GM21381 (cell line): ENCODE measurements around the gene VPS37C.

ENCODE experiments used
- ATAC-seq: cut with Tn5 transposase; IDR thresholded peaks from one replicate; pipeline ENCODE4 v1.9.1; 2021; ENCODE audit warnings: mild to moderate bottlenecking, moderate library complexity; ENCODE audit not compliant: unreplicated experiment

Gene VPS37C

DNA sequence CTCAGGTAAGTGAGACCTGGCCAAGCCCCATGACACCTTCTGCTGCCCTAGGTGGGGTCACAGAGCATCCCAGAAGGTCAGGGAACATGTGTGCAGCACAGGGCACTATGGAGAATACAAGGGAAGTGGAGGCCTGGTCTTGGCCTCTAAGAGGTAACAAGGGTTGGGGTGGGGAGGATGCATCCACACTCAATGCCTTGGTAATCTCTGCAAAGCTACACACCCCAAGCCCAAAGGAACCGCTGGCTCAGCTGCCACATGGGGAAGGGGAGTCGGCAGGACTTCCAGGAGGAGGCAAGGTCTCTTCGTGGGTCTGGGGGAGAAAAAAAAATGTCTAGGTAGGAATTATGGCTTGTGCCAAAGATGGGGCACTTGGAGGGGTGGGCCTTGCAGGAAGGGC, 41.7 kb downstream of the VPS37C start:
- no peak for ATAC-seq

DNA sequence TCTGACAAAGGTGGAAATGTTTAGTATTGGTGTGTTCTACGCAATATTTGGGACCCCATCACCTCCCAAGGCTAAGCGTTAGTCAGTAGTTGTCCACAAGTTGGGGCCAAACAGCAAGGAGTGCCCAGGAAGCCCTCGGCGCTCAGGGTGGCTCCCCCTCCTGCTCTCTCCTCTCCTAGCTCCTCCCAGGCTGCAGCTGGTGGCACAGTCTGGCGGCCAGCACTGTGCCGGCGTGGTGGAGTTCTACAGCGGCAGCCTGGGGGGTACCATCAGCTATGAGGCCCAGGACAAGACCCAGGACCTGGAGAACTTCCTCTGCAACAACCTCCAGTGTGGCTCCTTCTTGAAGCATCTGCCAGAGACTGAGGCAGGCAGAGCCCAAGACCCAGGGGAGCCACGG, 42.2 kb downstream of the VPS37C start:
- no peak for ATAC-seq

DNA sequence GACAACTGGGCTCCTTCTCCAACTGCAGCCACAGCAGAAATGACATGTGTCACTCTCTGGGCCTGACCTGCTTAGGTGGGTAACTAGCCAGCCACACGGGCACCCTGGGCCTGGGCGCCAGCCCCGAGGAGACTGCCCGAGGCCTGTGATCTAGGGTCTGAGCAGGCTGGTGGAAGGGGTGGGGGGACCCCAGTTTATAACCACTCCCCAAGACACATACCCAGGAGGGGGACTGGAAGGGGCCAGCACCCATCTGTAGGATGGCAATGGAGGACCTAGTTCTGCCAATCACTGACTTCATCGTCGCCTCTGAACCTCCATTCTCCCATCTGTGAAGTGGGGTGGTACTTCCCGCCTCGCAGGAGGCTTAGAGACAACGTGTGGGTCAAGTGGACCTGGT, 42.8 kb downstream of the VPS37C start:
- no peak for ATAC-seq

DNA sequence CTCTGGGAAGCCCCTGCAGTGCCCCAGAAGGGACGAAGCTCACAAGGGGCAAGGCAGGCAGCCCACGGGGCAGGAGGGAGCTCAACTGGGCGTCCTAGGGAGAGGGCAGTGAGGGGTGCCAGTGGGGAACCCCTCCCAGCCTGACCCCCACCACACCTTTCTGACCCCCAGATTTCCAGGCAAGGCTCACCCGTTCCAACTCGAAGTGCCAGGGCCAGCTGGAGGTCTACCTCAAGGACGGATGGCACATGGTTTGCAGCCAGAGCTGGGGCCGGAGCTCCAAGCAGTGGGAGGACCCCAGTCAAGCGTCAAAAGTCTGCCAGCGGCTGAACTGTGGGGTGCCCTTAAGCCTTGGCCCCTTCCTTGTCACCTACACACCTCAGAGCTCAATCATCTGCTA, 43.2 kb downstream of the VPS37C start:
- ATAC-seq: no peak

DNA sequence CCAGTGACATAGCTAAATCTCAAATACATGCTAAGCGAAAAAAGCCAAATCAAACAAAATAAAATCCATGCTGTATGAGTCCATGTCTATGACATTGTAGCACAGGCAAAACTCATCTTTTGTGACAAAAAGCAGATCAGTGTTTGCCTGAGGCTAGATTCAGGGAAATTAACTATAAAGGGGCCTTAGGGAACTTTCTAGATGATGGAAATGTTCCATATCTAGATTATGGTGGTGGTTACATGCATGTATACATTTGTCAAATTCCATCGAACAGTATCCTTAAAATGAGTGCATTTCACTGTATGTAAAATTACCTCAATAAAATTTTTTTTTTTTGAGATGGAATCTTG, 44.1 kb downstream of the VPS37C start:
- no peak for ATAC-seq

DNA sequence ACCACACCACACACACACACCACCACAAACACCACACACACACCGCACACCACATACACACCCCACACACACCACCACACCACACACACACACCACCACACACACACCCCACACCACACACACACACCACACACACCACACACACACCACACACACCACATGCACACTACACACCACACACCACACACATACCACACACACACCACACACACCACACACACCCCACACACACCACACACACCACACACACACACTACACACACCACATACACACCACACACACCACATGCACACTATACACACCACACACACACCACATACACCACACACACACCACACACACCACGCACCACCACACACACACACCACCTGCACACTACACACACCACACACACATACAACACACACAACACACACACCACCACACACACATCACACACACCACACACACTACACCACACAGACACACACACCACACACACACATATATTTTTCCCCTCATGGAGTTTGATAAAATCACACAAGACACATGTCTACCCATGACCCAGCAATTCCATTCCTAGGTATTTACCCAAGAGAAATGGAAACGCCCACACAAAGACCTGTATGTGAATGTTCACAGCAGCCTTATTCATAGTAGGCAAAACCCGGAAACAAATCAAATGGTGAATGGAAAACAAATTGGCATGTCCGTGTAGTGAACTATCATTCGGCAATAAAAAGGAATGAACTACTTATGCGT, 44.6 kb downstream of the VPS37C start:
- ATAC-seq: no peak

DNA sequence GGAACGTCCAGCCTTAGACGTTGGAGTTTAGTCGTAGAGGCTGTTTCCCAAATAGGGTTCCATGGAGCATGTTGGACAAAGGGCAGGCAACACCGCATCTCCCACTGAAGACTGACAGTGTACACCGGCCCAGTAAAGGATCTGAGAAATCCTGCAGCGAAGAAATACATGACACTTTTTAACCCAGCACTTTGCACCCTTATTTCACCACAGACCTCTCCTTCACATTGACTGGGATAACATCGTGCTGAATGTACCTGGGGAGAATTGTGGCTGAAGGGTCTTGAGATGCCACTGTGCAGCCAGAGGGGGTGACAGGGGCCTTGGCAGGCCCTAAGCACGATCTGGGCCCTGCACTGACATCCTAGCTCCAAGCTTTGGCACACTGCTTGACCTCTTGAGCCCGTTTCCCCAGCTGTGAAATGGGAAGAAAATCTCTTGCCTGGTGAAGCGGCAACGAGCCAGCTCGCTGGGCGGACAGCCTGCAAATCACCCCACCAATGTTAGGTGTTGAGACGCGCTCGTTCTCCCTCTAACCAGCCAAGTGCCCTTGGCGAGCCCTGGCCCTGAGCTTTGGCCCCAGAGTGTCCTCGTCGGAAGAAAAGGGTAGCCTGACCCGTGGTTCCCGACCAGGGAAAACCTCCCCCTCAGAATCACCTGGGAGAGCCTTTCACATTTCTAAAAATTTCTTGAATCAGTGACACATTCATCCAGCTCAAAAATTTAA, 45.6 kb downstream of the VPS37C start:
- ATAC-seq: no peak

DNA sequence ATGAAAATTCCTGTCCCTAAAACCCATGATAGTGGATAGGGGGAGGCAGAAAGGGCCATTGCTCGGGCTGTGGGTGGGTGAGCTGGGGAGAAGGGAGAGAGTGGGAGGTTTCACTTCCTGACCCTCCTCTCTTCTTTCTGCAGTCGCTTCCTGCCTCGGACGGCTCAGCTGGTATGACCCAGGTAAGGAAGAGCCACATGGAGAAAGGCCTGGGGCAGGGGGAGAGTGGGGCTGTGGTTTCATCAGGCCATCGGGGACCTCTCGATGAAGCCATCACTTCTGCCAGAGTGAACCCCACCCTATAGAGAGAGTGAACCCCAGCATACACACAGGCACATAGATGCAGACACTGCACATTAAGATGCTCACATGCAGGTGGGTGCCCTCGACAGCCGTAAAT, 46.3 kb downstream of the VPS37C start:
- ATAC-seq: no peak

DNA sequence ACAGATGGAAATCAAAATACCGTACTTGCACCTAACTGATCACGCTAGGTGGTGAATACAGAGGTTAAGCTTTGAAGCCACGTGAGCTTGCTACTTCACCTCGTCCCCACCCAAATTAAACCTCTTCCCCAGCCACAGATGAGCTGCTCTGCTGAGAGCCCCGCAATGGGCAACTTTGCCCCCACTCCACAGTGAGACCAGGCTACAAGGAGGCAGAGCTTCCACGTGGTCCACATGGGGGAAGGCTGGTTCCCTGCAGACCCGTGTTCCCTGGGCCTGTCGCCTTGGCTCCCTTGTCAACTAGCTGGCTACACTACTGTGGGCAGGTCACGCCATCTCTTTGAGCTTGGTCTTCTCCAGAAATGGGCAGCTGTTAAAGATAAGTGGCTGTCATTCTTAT, 48.0 kb downstream of the VPS37C start:
- ATAC-seq: no peak

DNA sequence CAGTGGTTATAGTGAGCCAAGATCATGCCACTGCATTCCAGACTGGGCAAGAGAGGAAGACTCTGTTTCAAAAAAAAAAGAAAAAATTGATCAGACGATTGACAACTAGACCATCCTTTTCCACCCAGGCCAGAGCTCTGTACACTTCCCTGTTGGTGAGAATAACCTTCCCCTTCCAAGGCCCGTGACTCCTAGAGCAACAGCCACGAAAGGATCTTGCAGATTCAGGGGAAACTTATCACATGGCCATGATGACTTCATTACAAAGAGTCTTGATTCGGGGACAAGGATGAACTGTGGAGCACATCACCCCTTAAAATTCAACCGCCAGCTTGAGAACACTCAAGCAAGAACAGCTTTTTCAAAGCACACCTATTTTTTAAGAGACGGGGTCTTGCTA, 48.7 kb downstream of the VPS37C start:
- no peak for ATAC-seq

DNA sequence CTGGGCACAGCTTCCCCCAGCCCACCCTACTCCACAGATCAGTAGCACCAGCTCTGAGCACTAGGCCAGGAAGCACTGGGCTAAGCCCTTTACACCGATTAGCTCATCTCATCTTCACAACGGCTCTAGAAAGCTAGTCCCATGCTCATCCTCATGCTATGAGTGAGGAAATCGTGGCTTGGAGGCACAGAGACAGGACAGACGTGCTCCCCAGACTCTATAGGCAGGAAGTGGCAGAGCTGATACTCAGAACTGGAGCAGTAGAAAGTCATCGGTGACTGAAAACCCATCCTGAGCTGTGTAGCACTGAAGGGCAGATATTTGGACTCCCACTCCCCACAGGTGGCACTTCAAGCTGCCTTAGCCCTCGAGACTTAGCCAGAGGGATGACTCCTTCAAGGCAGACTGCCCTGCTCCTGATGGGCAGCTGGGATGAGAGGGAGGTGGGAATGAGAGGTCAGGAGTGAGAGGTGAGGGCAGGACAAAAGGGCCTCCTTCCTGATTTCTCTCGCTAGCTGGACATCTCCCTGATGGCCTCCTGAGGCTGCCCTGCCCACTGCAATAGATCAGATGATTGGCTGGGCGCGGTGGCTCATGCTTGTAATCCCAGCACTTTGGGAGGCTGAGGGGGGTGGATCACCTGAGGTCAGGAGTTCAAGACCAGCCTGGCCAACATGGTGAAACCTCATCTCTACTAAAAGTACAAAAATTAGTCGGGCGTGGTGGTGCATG, 49.3 kb downstream of the VPS37C start:
- ATAC-seq: no peak

DNA sequence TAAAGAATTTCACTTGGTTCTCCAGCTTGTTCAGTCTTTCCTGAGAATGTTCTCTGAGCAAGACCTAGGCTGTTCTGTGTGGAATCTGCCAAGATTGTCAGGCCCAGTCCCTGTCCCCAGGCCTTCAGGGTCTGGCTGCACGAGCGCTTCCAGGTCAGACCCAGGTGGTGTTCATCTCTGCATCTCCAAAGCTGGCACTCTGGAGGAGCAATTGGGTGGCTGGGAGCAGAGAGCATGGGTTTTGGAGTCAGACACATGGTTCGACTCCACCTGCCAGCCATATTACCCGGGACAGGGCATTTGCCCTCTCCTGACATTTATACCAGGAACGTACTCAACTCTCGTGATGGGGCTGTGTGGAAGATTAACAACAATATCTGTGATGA, 50.2 kb downstream of the VPS37C start:
- no peak for ATAC-seq

DNA sequence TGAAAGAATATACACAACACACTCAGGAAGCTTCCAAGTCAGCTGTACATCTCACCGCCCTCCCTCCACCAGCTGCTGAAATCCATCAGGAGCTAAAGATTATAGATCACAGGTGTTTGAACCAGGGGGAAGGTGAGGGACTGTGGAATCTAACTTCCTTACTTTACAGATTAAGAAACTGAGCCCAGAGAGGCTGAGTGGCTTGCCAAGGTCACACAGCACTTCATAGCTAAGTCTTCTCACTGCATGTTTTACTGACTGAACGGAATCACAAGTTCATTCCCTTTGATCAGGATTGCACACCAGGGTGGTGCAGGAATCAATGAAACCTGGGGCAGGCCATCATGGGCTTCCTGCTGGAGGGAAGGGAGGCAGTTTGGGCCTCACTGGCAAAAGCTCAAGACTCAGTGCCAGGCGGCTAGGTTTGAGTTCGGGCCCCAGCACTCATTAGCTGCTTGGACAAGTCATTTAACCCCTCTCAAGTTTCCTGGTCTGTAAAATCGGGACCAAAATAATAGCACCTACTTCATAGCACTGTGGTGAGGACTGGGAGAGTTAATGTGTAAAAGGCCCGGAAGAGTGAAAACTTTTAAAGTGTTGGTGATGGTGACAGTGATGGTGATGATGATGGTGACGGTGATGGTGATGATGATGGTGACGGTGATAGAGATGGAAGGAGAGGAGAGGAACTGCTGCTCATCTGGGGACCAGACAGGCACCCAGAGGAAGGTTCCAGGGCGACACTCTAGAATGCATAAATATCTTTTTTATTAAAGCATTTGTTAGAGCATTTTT, 50.8 kb downstream of the VPS37C start:
- no peak for ATAC-seq

DNA sequence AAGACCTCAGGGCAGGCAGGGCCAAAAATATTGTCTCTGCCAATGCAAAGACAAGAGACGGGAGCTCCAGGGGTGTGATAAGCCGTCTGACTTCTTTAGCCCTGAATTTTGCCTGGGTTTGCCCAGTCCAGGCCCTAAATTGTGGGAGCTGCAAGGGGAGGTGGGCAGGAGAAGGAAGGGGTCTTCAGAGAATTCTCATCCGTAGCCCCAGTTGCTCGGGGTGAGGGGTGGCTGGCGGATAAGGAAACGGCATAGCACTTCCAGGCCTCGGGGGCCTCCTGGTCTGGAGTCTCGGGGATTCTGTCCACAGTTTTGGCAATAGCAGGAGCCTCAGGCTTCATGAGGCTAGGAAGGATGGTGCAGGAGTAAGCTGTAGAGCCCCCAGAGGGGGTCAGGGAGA, 51.6 kb downstream of the VPS37C start:
- no peak for ATAC-seq

DNA sequence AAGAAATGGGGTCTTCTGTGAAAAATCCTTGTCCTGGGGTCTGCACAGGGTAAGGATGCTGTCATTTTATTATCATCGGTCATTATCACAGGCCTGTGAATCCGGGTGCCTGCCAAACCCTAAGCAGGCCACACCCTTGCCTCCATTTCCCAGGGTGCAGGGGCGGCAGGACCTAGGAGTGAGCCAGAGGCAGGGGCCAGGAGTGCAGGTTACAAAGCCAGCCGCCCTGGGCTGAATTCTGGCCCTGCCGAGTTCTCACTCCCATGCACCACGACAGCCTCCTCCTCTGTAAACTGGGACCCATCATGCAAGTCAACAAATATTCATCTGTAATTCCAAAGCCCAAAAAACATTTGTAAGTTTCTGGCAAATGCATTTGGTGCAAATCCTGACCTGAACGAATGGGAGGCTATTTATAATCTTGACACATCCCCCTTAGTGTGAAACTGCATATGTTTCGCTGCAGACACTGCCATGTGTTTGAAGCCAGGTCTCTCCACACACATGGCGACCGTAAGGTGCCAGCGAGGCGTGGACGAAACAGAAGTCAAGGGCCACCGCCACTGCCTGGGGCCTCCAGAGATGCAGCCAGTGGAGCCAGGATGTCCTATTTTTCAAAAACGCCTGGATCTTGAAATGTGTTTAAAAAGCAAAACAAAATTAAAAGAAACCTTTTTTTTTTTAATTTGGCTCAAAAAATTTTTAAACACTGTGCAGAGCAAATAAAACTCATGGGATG, 52.2 kb downstream of the VPS37C start:
- ATAC-seq: no peak

DNA sequence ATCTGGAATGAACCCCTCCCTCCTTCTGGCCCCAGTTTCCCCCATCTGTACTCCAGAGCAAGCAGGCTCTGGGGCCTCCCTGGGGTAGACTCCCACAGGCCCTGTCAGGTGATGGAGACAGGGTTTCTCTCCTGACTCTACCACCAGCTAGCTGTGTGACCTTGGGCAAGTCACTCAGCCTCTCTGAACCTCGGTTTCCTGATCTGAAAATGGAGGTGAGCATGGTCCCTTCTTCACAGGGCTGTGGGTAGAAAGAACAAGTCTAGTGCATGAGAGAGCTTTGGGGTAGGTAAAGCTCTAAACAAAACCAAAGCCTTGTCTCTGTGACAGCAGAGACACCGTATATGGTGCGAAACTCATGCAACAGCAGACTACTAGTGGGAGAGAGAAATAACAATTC, 53.3 kb downstream of the VPS37C start:
- ATAC-seq: no peak

DNA sequence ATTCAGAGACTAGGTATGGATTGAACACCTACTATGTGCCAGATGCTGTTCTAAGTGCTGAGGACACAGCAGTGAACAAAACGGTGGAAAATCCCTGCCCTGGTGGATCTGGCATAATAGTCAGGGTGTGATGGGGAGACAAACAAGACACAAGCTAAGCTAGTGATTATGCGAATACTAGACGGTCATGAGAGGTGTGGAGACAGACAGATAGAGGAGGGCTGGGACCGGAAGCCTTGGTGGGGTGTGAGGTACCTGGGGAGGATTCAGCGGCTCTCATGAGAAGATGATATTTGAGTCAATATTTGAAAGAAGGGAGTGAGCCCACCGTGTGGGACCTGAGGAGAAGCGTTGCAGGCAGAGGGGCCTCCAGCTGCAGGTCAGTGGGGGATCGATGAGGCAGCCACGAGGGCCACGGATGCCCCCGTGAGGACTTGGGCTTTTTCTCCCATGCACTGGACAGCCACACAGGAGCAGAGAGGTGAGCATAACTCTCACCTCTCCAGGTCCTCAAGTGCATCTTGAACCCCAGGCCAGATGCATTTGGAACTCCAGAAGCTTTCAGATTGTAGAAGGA, 54.2 kb downstream of the VPS37C start:
- no peak for ATAC-seq

DNA sequence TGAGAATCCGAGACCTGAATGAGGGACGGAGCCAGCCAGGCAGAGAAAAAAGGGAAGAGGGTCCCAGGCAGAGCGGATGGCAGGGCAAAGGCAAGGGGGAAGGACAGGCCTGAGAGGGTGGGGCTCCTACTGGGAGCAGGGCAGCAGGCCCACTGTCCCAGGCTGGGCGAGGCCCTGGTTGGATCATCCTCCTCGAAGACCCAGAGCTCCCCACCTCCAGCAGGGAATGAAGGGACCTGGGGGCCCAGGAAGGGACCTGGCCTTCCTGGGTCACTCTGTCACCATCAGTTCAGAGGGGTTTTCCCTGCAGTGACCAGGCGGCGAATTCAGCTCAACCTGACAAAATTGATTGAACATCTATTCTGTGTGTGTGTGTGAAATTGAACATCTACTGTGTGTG, 54.9 kb downstream of the VPS37C start:
- no peak for ATAC-seq

DNA sequence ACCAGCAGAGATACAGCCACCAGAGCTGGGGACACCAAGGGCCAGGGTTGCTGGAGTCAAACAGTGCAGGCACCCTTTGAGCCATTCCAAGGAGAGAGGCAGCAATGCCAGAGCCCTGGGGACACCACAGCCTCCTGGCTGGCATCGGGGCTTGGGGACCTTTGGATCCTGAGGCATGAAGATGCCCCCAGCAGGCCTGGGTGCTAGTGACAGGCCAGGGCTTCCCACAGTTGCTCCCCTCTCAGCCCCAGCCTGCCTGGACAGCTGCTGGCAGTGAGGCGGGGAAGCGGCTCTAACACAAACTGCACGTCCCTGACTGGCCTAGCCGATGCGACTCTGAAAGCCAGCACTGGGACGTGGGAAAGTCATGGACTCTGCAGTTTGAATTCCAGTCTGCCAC, 56.3 kb downstream of the VPS37C start:
- ATAC-seq: no peak

DNA sequence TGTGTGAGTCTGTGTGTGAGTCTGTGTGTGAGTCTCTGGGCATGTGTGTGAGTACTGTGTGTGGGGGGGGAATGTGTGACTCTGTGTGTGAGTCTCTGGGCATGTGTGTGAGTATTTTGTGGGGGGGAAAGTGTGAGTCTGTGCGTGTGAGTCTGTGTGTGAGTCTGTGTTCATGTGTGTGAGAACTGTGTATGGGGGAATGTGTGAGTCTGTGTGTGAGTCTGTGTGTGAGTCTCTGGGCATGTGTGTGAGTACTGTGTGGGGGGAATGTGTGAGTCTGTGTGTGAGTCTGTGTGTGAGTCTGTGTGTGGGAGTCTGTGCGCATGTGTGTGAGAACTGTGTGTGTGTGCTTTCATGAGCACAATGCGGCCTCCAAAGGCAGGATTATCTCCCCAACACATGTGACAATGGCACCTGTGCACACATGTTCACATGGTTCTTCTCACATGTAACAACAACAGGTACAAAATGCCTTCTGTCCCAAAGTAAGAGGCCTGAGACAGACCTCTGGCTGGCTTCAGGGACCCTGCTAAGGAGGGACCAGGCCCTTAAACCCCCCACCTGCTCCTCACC, 57.3 kb downstream of the VPS37C start:
- ATAC-seq: no peak
